Limb (tissue), 2 donors: ENCODE data around the gene LMF2.

Source experiments
- DNase-seq, 2 donors: peaks; one replicate each; pipeline ENCODE4 v3.0.0-alpha.2; 2016; ENCODE audit errors: extremely low spot score in 2 of 2

The LMF2 gene

DNA sequence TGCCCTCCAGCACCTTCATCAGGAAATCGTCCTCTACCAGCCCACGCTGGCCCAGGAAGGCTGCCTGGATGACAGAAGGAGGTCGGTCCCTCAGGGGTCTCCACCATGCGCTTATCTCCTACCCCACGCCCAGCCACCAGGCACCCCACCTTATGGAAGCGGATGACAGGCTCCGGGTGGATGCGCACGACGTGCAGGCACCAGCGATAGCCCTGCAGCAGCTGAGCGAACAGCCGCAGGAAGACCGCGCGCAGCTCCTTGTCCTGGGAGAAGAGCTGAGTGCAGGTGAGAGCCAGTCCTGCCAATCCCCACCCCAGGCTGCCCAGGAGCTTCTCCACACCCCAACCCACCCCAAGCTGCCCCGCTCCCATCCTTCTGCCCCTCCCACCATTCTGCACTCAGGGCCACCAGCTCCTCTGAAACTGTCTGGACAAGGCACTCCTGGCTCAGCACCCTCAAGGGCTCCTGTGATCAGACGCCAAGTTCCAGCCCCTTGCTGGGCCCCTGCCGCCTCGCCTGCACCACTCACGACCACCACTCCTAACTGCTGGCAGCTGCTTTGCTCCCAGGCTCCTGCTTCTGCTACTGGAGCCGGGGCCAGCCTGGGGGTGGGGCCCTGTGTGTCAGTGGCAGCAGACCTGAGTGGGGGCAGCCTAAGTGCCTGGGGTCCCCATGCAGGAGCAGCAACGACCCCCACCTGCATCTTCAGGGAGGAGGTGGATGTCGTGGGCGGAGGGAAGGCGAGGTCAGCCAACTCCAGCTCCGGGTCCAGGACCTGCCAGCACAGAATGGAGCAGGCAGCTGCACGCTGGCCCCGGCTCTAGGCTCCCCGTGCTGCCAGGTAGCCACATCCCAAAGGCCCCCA lies 42.2 kb downstream of the LMF2 start:
- DNase-seq, result no peak

DNA sequence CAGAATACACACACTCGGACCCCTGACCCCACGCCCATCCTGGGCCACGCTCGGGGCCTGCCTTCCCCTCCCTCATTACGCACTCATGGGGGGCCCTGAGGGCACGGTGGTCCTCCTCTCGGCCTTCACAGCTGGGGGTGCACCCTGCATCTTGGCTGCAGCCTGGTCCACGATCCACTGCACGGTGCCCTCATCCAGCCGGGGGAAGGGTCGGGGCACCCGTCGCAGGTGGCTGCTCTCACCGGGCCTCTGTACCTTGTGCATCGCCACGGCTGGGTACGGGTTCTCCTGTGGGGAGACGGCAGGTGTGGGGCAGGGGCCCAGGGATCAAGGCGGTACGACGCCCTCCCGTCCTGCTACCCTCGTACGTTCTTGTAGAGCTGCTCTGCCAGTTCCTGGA lies 43.1 kb downstream of the LMF2 start:
- no peak for DNase-seq

DNA sequence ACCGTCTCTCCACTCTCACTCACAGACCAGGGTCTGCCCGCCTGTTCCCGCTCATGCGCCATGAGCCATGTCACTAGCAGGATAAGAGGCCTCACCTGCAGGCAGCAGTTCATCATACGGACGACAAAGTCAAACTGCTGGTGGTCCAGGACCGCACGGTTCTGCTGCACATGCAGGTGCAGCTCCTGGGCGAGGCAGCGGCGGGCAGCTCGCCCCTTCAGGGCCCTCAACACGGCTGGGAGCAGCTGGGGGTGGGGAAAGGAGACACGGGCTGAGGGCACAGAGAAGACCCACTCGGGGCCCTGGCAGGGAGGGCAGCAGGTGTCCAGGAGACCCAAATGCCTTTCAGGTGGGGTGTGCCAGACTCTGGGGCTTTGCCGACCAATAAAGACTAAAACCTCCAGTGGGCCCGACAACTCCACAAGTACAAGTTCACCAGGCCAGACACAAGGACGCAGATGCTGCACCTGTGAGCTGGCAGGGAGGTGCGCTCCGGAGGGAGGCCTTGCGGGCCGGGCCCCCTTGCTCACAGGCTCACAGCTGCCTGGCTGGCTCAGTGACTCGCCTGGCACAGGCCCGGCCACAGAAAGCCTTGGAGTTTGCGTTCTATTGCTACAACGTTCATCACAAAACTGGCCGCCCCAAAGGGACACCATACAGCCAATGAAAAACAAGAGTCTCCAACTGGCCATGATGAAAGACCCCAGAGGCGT lies 44.2 kb downstream of the LMF2 start:
- no peak for DNase-seq

DNA sequence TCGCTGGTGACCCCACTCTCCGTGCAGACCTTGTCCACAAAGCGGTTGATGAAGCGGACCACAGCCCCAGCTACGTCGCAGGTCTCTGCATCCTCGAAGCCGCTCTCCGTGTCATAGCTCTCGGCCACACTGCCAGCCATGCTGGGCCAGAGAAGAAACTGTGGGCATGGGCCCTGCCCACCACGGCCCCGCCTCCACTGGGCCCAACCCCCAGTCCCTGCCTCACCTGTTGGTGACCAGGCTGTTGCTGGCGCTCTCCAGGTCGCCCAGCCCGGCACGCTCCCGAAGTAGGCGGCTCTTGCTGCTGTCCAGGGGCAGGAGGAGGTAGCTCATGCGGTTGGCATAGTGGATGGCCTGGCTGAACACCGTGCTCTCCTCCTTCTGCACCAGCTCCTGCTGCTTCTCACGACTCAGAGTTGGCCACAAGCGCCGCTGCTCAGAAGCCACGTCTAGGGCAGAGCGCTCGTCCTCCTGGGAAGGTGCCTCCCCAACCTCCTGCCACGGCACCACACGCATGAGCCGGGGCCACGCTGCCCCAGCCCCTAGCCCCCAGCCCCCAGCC lies 45.4 kb downstream of the LMF2 start:
- DNase-seq, result no peak

DNA sequence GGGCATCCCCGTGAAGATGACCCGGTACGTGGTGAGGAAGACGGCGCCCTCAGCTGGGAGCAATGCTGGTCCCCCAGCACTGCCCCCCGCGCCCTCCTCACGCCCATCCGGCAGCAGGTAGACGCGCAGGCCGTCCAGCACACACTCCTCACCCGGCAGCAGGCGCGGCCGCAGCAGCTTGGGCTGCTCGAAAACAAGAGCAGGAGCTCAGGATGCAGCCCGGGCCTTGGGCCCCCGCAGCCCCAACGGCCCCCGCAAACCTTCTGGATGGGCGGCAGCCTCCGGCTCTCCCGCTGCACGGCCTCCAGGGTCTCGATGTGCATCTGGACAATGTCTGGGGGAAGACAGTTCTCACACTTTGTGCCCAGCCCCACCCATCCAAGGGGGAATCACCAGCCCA lies 46.0 kb downstream of the LMF2 start:
- no peak for DNase-seq

DNA sequence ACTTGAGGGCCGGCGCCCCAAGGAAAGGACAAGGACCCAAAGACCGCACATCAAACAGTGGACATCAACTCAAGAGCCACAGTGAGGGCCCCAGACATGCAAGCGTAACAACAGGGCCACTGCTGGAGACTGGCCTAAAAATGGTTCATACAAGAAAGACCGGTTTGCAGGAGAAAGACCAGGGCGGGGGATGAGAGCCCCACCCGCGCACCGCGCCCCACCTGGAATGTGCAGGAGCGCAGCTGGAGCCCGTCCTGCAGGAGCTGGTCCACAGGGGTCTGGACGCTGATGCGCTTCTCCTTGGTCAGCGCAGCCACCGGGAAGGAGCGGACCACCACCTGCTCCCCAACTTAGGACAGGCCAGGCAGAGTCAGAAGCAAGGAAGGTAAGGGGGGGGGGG lies 46.6 kb downstream of the LMF2 start:
- DNase-seq, result no peak

DNA sequence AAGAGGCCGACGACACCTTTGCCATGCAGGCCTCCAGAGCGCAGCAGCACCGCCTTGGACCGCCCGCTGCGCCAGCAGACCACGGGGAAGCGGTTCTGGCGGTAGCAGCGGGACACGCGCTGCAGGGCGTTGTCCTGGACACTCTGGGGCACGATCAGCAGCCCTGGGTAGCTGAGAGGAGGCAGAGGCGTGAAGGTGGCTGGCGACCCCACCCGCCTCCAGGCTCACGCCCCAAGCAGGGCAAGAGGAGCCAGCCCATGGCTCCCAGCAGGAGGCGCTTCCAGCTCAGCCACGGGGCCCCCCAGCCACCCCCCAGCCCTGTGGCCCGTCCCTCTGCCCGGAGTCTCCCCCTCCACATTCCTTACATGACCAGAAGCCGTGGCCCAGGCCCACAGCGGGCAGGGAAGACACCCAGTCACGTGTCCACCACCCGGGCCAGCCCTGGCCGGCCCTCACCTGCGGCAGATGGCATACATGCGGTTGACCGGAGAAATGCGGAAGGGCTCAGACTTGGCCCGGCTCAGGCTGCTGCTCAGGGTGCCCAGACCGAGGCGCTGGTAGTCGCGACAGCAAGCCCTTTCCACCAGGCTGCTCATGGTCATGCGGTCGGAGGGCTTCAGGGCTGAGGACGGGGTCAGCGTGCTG lies 47.9 kb downstream of the LMF2 start:
- no peak for DNase-seq

DNA sequence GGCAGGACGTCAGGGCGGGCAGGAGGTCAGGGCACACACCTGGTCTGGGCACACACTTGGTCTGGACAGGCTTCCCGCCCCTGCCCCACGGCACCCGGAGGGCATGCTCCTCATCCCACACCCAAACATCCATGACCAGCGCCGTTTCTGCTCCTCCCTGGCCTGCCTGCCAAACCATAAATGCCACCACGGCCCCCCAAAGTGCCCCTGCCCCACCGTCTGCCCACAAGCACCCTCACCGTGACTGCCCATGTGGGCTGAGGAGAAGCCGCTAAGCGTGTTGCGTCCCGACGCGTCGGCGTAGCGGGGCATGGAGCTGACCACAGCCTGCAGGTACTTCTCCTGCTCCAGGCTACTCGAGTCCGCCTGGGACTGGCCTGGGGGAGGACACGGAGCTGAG lies 48.5 kb downstream of the LMF2 start:
- DNase-seq, result no peak

DNA sequence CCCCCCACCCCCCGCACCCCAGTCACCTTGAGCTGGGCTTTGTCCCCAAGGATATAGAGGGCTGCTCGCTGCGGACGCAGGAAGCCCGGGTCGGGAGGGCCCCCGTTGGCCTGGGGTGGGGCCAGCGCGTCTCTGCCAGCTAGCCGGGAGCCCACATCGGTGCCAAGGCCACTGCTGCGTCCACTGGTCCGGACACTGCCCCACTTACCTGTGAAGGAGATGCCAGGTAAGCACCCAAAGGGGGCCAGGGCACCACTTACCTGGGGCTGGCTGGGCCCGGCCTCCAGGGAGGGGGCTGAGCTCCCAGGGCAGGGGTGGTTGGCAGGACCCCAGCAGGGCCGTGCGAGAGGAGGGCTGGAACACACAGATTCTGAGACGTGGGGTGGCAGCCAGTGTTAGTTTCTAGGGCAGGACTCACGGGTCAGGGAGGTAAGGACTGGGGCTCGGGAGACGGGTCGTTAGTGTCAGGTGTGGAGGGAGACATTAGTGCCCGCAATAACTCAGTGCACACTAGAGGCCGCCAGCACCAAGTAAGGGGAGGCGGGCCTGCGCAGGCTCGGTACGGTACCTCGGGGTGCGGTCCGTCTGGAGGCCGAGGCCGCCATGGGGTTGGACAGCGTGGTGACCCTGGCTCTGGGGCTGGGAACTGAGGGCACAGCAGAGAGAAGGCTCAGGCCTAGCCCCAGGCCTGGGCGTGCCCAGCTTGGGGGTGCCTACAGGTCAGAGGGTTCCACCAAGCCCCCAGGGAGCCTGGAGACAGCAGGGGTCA lies 50.9 kb downstream of the LMF2 start:
- DNase-seq, result no peak

DNA sequence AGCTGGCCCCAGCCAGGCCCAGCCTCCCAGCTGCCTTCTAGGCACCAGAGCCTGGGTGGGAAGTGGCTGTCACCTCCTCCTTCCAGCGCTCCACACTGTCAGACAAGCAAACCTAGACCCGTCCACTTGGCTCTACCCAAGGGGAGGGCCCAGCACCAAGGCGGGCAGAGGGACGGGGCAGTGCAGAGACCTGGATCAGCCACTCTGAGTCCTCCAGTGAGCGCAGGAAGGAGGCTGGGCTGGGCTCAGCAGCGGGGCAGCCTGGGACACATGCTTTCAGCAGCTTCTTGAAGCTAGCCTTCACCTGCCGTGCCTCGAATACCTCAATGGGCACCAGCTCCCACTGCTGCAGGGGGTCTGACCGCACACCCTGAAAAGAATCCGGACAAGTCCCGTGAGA lies 51.5 kb downstream of the LMF2 start:
- DNase-seq, result no peak

DNA sequence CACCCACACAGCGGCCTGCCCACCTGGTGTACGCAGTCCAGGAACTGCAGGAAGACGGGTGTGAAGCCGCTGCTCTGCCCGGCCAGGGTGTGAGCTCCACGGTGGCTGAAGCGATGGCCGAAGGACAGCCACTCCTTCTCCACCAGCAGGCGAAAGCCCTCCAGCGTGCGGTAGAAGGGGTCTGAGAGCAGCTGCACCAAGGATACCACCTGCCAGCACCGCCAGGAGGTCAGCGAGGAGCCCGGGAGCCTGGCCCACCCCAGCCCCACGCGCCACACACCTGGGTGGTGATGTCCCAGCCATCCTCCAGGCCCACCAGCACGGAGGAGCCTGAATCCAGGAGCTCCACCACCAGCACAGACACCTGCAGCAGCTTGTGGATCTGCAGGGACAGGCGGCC lies 52.3 kb downstream of the LMF2 start:
- no peak for DNase-seq

DNA sequence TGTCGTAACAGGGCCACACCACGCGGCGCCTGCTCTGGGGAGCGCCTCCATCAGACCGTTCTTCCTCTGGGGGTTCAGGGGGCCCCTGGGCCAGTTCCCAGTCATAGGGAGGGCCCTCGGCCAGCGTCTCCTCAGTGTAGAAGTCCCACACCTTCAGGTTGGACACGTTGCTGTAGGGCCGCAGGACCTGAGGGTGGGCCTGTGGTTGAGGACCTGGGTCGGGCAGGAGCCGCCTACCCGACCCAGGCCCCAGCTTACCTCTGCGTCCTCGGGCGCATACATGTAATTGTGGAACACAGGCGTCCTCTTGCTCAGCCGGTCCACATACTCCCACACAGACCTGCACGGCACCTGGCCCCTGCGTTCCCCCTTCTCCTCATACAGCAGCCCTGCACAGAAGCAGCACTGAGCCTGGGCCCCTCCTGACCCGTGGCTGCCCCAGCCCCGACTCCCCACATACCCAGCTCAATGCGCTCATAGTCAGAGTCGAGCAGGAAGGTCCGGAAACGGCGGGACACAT lies 52.9 kb downstream of the LMF2 start:
- DNase-seq, result no peak
